H1 (cell line): ENCODE data around the gene KRTAP9-2. TPM values are rescaled to one million over a fixed set of nuclear protein-coding genes. Genes with fewer than 3 reads are reported as not detected.

Experiments used
- CTCF ChIA-PET: fragments of 300-600 bp; sonication (Branson Sonifier 250); formaldehyde crosslinking; loops from one replicate; lab custom pipeline; 2021; ENCODE audit not compliant: partially characterized antibody; lab: Charles Lee
- POLR2A ChIA-PET: fragments of 300-600 bp; sonication (Branson Sonifier 250); formaldehyde crosslinking; loops from one replicate; lab custom pipeline; 2021; ENCODE audit warnings: inconsistent platforms; ENCODE audit not compliant: partially characterized antibody; lab: Charles Lee
- DNase-seq, 2 experiments: peaks; one replicate each; pipeline versions ENCODE4 v3.0.0 to v3.0.0-alpha.2; 2010 to 2022; ENCODE audit warnings: low spot score in 2 of 2, low read depth in 1 of 2, mixed read lengths in 1 of 2
- FAIRE-seq: peaks from 2 replicates; lab custom pipeline; 2011; peaks lifted over from hg19 to GRCh38; lab: Jason Lieb, UNC
- H2AFZ ChIP-seq: 2 replicates; pipeline ENCODE4 v1.8.1; 2012; ENCODE audit warnings: low read length, inconsistent platforms
- H2AK5ac ChIP-seq: 2 replicates; pipeline ENCODE4 v1.6.1; 2013; ENCODE audit warnings: low read depth, low read length
- H2BK120ac ChIP-seq: replicated peaks from 2 replicates; pipeline ENCODE3; 2013; ENCODE audit warnings: low read depth, low read length, inconsistent platforms
- H2BK12ac ChIP-seq: 2 replicates; pipeline ENCODE4 v1.6.1; 2013; ENCODE audit warnings: low read depth, low read length
- H2BK15ac ChIP-seq: 2 replicates; pipeline ENCODE4 v1.6.1; 2013; ENCODE audit warnings: low read length
- H2BK20ac ChIP-seq: 2 replicates; pipeline ENCODE4 v1.6.1; 2013; ENCODE audit warnings: low read length
- H2BK5ac ChIP-seq: 2 replicates; pipeline ENCODE4 v1.6.1; 2013; ENCODE audit warnings: low read depth, low read length
- H3K14ac ChIP-seq: 2 replicates; pipeline ENCODE4 v1.6.1; 2013; ENCODE audit warnings: inconsistent platforms; ENCODE audit not compliant: insufficient read length
- H3K18ac ChIP-seq: 2 replicates; pipeline ENCODE4 v1.6.1; 2013; ENCODE audit warnings: low read length; ENCODE audit errors: extremely low read depth
- H3K23ac ChIP-seq: 2 replicates; pipeline ENCODE4 v1.6.1; 2013; ENCODE audit warnings: inconsistent platforms; ENCODE audit not compliant: insufficient read length
- H3K23me2 ChIP-seq: 2 replicates; pipeline ENCODE4 v1.6.1; 2013; ENCODE audit warnings: low read depth, low read length
- H3K27ac ChIP-seq: 2 replicates; pipeline ENCODE4 v1.6.1; 2011; ENCODE audit warnings: low read depth, low read length, inconsistent platforms
- H3K27me3 ChIP-seq, 4 experiments: replicated peaks in 1 of 4; 1 replicate in 1 of 4; 2 replicates in 3 of 4; pipeline versions ENCODE4 v1.6.1 to v1.8.1; 2011 to 2013; ENCODE audit warnings: low read length in 3 of 4, mild to moderate bottlenecking in 3 of 4, inconsistent platforms in 2 of 4, mixed read lengths in 2 of 4, moderate library complexity in 1 of 4; ENCODE audit not compliant: control insufficient read depth in 3 of 4, insufficient read depth in 3 of 4; ENCODE audit errors: extremely low read depth in 1 of 4
- H3K36me3 ChIP-seq, 4 experiments: 2 replicates each; pipeline versions ENCODE4 v1.6.1 to v1.8.1; 2011 to 2013; ENCODE audit warnings: mild to moderate bottlenecking in 4 of 4, low read length in 3 of 4, moderate library complexity in 2 of 4, control low read depth in 1 of 4, inconsistent platforms in 1 of 4; ENCODE audit not compliant: insufficient read depth in 4 of 4, control insufficient read depth in 2 of 4
- H3K4ac ChIP-seq: replicated peaks from 2 replicates; pipeline ENCODE3; 2013; ENCODE audit warnings: low read length, low read depth, mixed read lengths, inconsistent platforms; ENCODE audit not compliant: insufficient read length
- H3K4me1 ChIP-seq, 4 experiments: replicated peaks in 1 of 4; 1 replicate in 1 of 4; 2 replicates in 3 of 4; pipeline versions ENCODE4 v1.6.1 to v1.8.1; 2011 to 2013; ENCODE audit warnings: low read length in 3 of 4, inconsistent platforms in 2 of 4, mixed read lengths in 1 of 4; ENCODE audit not compliant: insufficient read depth in 4 of 4, control insufficient read depth in 3 of 4
- H3K4me2 ChIP-seq, 2 experiments: 2 replicates each; pipeline versions ENCODE4 v1.6.1 to v1.8.1; 2011 to 2013; ENCODE audit warnings: low read depth in 2 of 2, low read length in 2 of 2, control low read depth in 1 of 2, inconsistent platforms in 1 of 2, mild to moderate bottlenecking in 1 of 2; ENCODE audit not compliant: insufficient read depth in 1 of 2
- H3K4me3 ChIP-seq, 4 experiments: fragments of 200-600, 300-600 bp in 1 of 4; sonication (generic), shearing (Covaris generic), sonication (Bioruptor Twin) in 1 of 4; 2 replicates each; pipeline versions ENCODE4 v1.5.1 to v1.8.1; 2011 to 2016; ENCODE audit warnings: low read length in 4 of 4, low read depth in 3 of 4, control low read depth in 2 of 4, inconsistent platforms in 2 of 4, mild to moderate bottlenecking in 2 of 4, mixed read lengths in 1 of 4, moderate library complexity in 1 of 4; ENCODE audit not compliant: insufficient read depth in 2 of 4; ENCODE audit errors: extremely low read depth in 1 of 4
- H3K56ac ChIP-seq: replicated peaks from 2 replicates; pipeline ENCODE3; 2013; ENCODE audit warnings: low read depth, mild to moderate bottlenecking, mixed read lengths, low read length, inconsistent platforms; ENCODE audit not compliant: insufficient read length
- H3K79me1 ChIP-seq: 2 replicates; pipeline ENCODE4 v1.6.1; 2013; ENCODE audit warnings: low read depth, low read length, control low read depth
- H3K79me2 ChIP-seq, 2 experiments: 2 replicates each; pipeline versions ENCODE4 v1.6.1 to v1.8.1; 2012 to 2013; ENCODE audit warnings: low read length in 2 of 2, mild to moderate bottlenecking in 2 of 2, inconsistent platforms in 1 of 2; ENCODE audit not compliant: insufficient read depth in 2 of 2, control insufficient read depth in 1 of 2
- H3K9ac ChIP-seq, 4 experiments: replicated peaks in 1 of 4; 1 replicate in 1 of 4; 2 replicates in 3 of 4; pipeline versions ENCODE4 v1.6.1 to v1.8.1; 2011 to 2013; ENCODE audit warnings: low read depth in 3 of 4, low read length in 3 of 4, control low read depth in 2 of 4, mild to moderate bottlenecking in 2 of 4, moderate library complexity in 2 of 4, inconsistent platforms in 1 of 4; ENCODE audit errors: extremely low read depth in 1 of 4
- H3K9me3 ChIP-seq, 2 experiments: 2 replicates each; pipeline versions ENCODE4 v1.6.1 to v1.8.1; 2012 to 2013; ENCODE audit warnings: mild to moderate bottlenecking in 2 of 2, moderate library complexity in 2 of 2, control low read depth in 1 of 2, inconsistent platforms in 1 of 2, low read depth in 1 of 2, low read length in 1 of 2, mixed read lengths in 1 of 2; ENCODE audit not compliant: insufficient read depth in 2 of 2
- H4K20me1 ChIP-seq, 2 experiments: replicated peaks in 1 of 2; 2 replicates each; pipeline versions ENCODE3 to v1.8.1; 2011 to 2013; ENCODE audit warnings: inconsistent platforms in 2 of 2, low read length in 2 of 2, mild to moderate bottlenecking in 1 of 2; ENCODE audit not compliant: insufficient read depth in 2 of 2, control insufficient read depth in 1 of 2
- H4K5ac ChIP-seq: 2 replicates; pipeline ENCODE4 v1.6.1; 2013; ENCODE audit warnings: low read length, low read depth, mixed read lengths, inconsistent platforms; ENCODE audit not compliant: insufficient read length
- H4K8ac ChIP-seq: 2 replicates; pipeline ENCODE4 v1.8.0; 2013; ENCODE audit warnings: mild to moderate bottlenecking, moderate library complexity, low read length, inconsistent platforms; ENCODE audit not compliant: insufficient read depth; ENCODE audit errors: extremely low read depth
- H4K91ac ChIP-seq: replicated peaks from 2 replicates; pipeline ENCODE3; 2013; ENCODE audit warnings: low read length, mixed read lengths, inconsistent platforms; ENCODE audit not compliant: insufficient read length
- CHD2 ChIP-seq: IDR thresholded peaks from 2 replicates; pipeline ENCODE4 v1.6.1; 2012; ENCODE audit warnings: low read length, improper control_type of control experiment
- CTCF ChIP-seq, 3 experiments: IDR thresholded peaks; 1 replicate in 2 of 3; 2 replicates in 1 of 3; pipeline versions ENCODE4 v1.5.1 to v1.6.1; 2011; ENCODE audit warnings: low read length in 3 of 3, mild to moderate bottlenecking in 3 of 3, inconsistent platforms in 2 of 3, low read depth in 1 of 3, moderate library complexity in 1 of 3; ENCODE audit not compliant: insufficient read depth in 1 of 3; ENCODE audit errors: control extremely low read depth in 1 of 3
- GABPA ChIP-seq: IDR thresholded peaks from 2 replicates; pipeline ENCODE4 v1.6.1; 2011; ENCODE audit warnings: mild to moderate bottlenecking, low read length, moderate library complexity, borderline replicate concordance; ENCODE audit not compliant: insufficient read depth
- HDAC2 ChIP-seq, 2 experiments: fragments of 300-600 bp in 1 of 2; sonication (generic) in 1 of 2; IDR thresholded peaks; 2 replicates each; pipeline ENCODE4 v1.6.1; 2011 to 2012; ENCODE audit warnings: low read depth in 2 of 2, low read length in 2 of 2, mild to moderate bottlenecking in 2 of 2, moderate library complexity in 2 of 2, borderline replicate concordance in 1 of 2, inconsistent platforms in 1 of 2
- HDAC6 ChIP-seq: IDR thresholded peaks from one replicate; pipeline ENCODE4 v1.7.1; 2012; ENCODE audit warnings: low read depth, mild to moderate bottlenecking, inconsistent platforms, low read length, moderate library complexity
- KDM5A ChIP-seq: fragments of 200-600 bp; IDR thresholded peaks from 2 replicates; pipeline ENCODE4 v1.7.1; 2012; ENCODE audit warnings: mild to moderate bottlenecking, low read length, inconsistent platforms, mixed read lengths
- NRF1 ChIP-seq: IDR thresholded peaks from 2 replicates; pipeline ENCODE4 v1.6.1; 2011; ENCODE audit warnings: mild to moderate bottlenecking, low read depth, low read length, improper control_type of control experiment
- PHF8 ChIP-seq: fragments of 200-600 bp; sonication (generic); conservative IDR thresholded peaks from 2 replicates; pipeline ENCODE4 v1.7.1; 2012; ENCODE audit warnings: low read depth, mild to moderate bottlenecking, inconsistent platforms, low read length, moderate library complexity
- SP1 ChIP-seq: IDR thresholded peaks from 2 replicates; pipeline ENCODE4 v1.6.1; 2011; ENCODE audit warnings: low read depth, low read length
- WGBS, 2 experiments: shearing (Covaris generic) in 1 of 2; methylation state at CpG; one replicate each; pipeline versions ENCODE4 v1.1.6 to v1.1.7; 2013 to 2015; ENCODE audit warnings: low lambda C conversion rate in 2 of 2, mixed read lengths in 2 of 2, inconsistent platforms in 1 of 2, low coverage in 1 of 2, missing lambda C conversion rate in 1 of 2; ENCODE audit not compliant: insufficient replicate concordance in 2 of 2, insufficient coverage in 1 of 2, insufficient read length in 1 of 2; ENCODE audit errors: extremely low coverage in 1 of 2, missing lambda C conversion rate in 1 of 2; 5-methylcytosine and 5-hydroxymethylcytosine counted together
- polyA plus RNA-seq, 7 experiments: library from polyadenylated mRNA; depleted of rRNA in 3 of 7; stranded (reverse) in 5 of 7; unstranded in 2 of 7; fragments of >200 nt in 5 of 7; fragments of 200-250 nt in 2 of 7; gene quantifications; 1 replicate in 5 of 7; 2 replicates in 1 of 7; 4 replicates in 1 of 7; pipeline versions ENCODE4 v1.2.1 to v1.2.3, GENCODE V29; 2011 to 2013; ENCODE audit warnings: missing spikeins in 2 of 7, mixed read lengths in 2 of 7
- total RNA-seq: library from RNA; stranded (reverse); fragmentation: NEBNext Ultra II Directional; extraction: Animal tissue kit (Norgen Biotek cat#: 25700); gene quantifications from 2 replicates; pipeline ENCODE4 v1.2.1, GENCODE V29; 2021

The KRTAP9-2 gene
- total and polyA plus RNA-seq, 2 of the 8 experiments (the other 6 are each of a cell fraction or from before 2014, with no cell fraction given) = not detected

GRCh38 chr17:41211845-41212466 is 14.5 kb upstream of the KRTAP9-2 start:
- no peak overlapping the region for H2BK120ac ChIP-seq
- H2AK5ac ChIP-seq = no peak overlapping the region
- no peak overlapping the region for H3K23ac ChIP-seq
- H2BK12ac ChIP-seq = no peak overlapping the region
- no peak for FAIRE-seq
- no peak overlapping the region for H3K9ac ChIP-seq
- H3K27ac ChIP-seq = no peak overlapping the region
- H3K4ac ChIP-seq = no peak overlapping the region
- H2BK5ac ChIP-seq = no peak overlapping the region
- no peak overlapping the region for H3K56ac ChIP-seq
- ChIA-PET CTCF (interaction anchor here (0.8 to 1.4 kb wide), 3 partner anchors 13 to 337 kb away, joined by 3 read pairs; no protein-coding TSS in a partner anchor), POLR2A (no interaction called here)
- no peaks in the 10 kb centered on the region for H3K27me3 ChIP-seq
- H2BK20ac ChIP-seq = no peak overlapping the region
- no peak overlapping the region for H2AFZ ChIP-seq
- H3K18ac ChIP-seq = no peak overlapping the region
- 100% methylated on average over 1 of the region's 1 CpG; no CpG with 5 or more reads in 1 of the 2 experiments for WGBS, 2 experiments
- H3K4me3 ChIP-seq = no peak overlapping the region
- no peaks in the 10 kb centered on the region for H3K23me2 ChIP-seq
- no peaks in the 10 kb centered on the region for H3K79me1 ChIP-seq
- DNase-seq = no peak
- no peak overlapping the region for H4K91ac ChIP-seq
- no peak overlapping the region for H2BK15ac ChIP-seq
- peaks cover under 1 to 7% of the 10 kb centered on the region in 2 experiments; a peak in 2 of 4 replicates for H3K9me3 ChIP-seq
- H4K5ac ChIP-seq = no peak overlapping the region
- no peaks in the 10 kb centered on the region for H4K20me1 ChIP-seq
- H3K36me3 ChIP-seq = no peaks in the 10 kb centered on the region; a peak in 2 of 8 replicates
- no peak overlapping the region for H3K4me2 ChIP-seq
- no peaks in the 10 kb centered on the region for H3K4me1 ChIP-seq
- H3K14ac ChIP-seq = no peak overlapping the region
- H4K8ac ChIP-seq = no peak overlapping the region; the same call in 1 of the 2 replicates
- H3K79me2 ChIP-seq = no peaks in the 10 kb centered on the region
- TF ChIP-seq SP1 (no peak), CTCF (IDR thresholded peaks at IDR 0.05; ENCODE audit: control extremely low read depth in 1 of 3, insufficient read depth in 1 of 3, low read depth in 1 of 3, low read length in 3 of 3) (no peak), NRF1 (no peak), HDAC2 (IDR thresholded peaks at IDR 0.05; ENCODE audit: borderline replicate concordance in 1 of 2, low read depth in 2 of 2, low read length in 2 of 2) (no peak), HDAC6 (no peak), KDM5A (no peak), CHD2 (no peak), PHF8 (no peak), GABPA (no peak)
